ENCODE data around the gene SLIT1.

DNA sequence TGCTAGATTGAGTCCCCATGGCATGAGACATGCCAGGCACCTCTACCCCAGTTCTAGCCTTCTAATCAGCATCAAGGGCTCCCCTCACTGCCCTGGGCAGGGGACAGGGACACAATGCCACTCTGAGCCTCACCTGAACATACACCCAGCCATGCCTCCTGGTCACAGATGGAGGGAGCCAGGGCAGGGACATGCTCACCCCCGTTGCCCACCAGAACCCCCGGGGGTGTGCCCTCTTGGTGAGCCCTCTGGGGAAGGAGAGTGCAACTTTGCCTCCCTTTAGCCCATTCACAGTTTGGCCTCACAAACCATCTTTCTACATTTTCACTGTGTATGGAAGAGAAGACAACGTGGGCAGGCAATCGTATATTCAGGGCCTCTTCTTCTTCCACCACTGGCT is 186.4 kb downstream of the SLIT1 start:
- TF ChIP-seq, protein P1, sequence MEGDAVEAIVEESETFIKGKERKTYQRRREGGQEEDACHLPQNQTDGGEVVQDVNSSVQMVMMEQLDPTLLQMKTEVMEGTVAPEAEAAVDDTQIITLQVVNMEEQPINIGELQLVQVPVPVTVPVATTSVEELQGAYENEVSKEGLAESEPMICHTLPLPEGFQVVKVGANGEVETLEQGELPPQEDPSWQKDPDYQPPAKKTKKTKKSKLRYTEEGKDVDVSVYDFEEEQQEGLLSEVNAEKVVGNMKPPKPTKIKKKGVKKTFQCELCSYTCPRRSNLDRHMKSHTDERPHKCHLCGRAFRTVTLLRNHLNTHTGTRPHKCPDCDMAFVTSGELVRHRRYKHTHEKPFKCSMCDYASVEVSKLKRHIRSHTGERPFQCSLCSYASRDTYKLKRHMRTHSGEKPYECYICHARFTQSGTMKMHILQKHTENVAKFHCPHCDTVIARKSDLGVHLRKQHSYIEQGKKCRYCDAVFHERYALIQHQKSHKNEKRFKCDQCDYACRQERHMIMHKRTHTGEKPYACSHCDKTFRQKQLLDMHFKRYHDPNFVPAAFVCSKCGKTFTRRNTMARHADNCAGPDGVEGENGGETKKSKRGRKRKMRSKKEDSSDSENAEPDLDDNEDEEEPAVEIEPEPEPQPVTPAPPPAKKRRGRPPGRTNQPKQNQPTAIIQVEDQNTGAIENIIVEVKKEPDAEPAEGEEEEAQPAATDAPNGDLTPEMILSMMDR (IDR thresholded peaks at IDR 0.05; ENCODE audit: insufficient read depth, low read length, poor library complexity, severe bottlenecking), result no peak
- no peak for TF ChIP-seq EZH2phosphoT487 (conservative IDR thresholded peaks at IDR 0.05; ENCODE audit: low read length)

Measured in SU-DHL-6 (cell line).